ENCODE results near the gene PLCG2.
"Not testable (repeated sequence)": the region's sequence is repeated elsewhere in the genome, so short reads cannot be mapped to it uniquely, and the experiment has no call there.

Gene PLCG2

GRCh38 chr16:81778861-81779535 is at the start of gene PLCG2:
TSS of gene PLCG2 (plus strand) at chr16:81779291. CDS start at chr16:81785990, 6,699 bp downstream.
- no peak within 1 kb of the TSS for H3K27ac ChIP-seq
- no peak for DNase-seq (ENCODE audit: low read depth, low spot score)

- H3K27ac ChIP-seq: no peak overlapping the region
Measured at GRCh38 chr16:81729451-81729850, 49.6 kb upstream of the PLCG2 start.

GRCh38 chr16:81730090-81731051 is 48.7 kb upstream of the PLCG2 start:
- H3K27ac ChIP-seq: no peak overlapping the region
- no peak for DNase-seq (ENCODE audit: low read depth, low spot score)

More at GRCh38 chr16:81729451-81729850, 49.6 kb upstream of the PLCG2 start:
- no peak for DNase-seq (ENCODE audit: low read depth, low spot score)

GRCh38 chr16:81731649-81732048 is 47.4 kb upstream of the PLCG2 start:
- no peak for DNase-seq (ENCODE audit: low read depth, low spot score)

GRCh38 chr16:81732699-81733098 is 46.4 kb upstream of the PLCG2 start:
- no peak overlapping the region for H3K27ac ChIP-seq
- no peak for DNase-seq (ENCODE audit: low read depth, low spot score)

More at GRCh38 chr16:81731649-81732048, 47.4 kb upstream of the PLCG2 start:
- no peak overlapping the region for H3K27ac ChIP-seq

- no peak overlapping the region for H3K27ac ChIP-seq
- DNase-seq (ENCODE audit: low read depth, low spot score): no peak
Measured at GRCh38 chr16:81733295-81733694, 45.8 kb upstream of the PLCG2 start.

GRCh38 chr16:81734632-81735434 is 44.3 kb upstream of the PLCG2 start:
- no peak overlapping the region for H3K27ac ChIP-seq
- no peak for DNase-seq (ENCODE audit: low read depth, low spot score)

GRCh38 chr16:81737885-81738536 is 41.1 kb upstream of the PLCG2 start:
- peak; percentile 74 for DNase-seq (ENCODE audit: low read depth, low spot score)
- peak overlapping the region; percentile 49 for H3K27ac ChIP-seq

- no peak for DNase-seq (ENCODE audit: low read depth, low spot score)
- no peak overlapping the region for H3K27ac ChIP-seq
Measured at GRCh38 chr16:81738783-81739496, 40.2 kb upstream of the PLCG2 start.

- no peak overlapping the region for H3K27ac ChIP-seq
- DNase-seq (ENCODE audit: low read depth, low spot score): no peak
Measured at GRCh38 chr16:81739503-81739902, 39.6 kb upstream of the PLCG2 start.

- no peak for DNase-seq (ENCODE audit: low read depth, low spot score)
- no peak overlapping the region for H3K27ac ChIP-seq
Measured at GRCh38 chr16:81740169-81740568, 38.9 kb upstream of the PLCG2 start.

GRCh38 chr16:81741430-81741770 is 37.7 kb upstream of the PLCG2 start:
- H3K27ac ChIP-seq; DNase-seq (ENCODE audit: low read depth, low spot score): not testable (repeated sequence)

- no peak for DNase-seq (ENCODE audit: low read depth, low spot score)
- H3K27ac ChIP-seq: no peak overlapping the region
Measured at GRCh38 chr16:81744385-81744784, 34.7 kb upstream of the PLCG2 start.

GRCh38 chr16:81744911-81745310 is 34.2 kb upstream of the PLCG2 start:
- DNase-seq (ENCODE audit: low read depth, low spot score): no peak
- no peak overlapping the region for H3K27ac ChIP-seq

- no peak for DNase-seq (ENCODE audit: low read depth, low spot score)
- no peak overlapping the region for H3K27ac ChIP-seq
Measured at GRCh38 chr16:81745704-81746558, 33.2 kb upstream of the PLCG2 start.

GRCh38 chr16:81746566-81746965 is 32.5 kb upstream of the PLCG2 start:
- H3K27ac ChIP-seq: no peak overlapping the region
- no peak for DNase-seq (ENCODE audit: low read depth, low spot score)

- H3K27ac ChIP-seq: no peak overlapping the region
- no peak for DNase-seq (ENCODE audit: low read depth, low spot score)
Measured at GRCh38 chr16:81748476-81749198, 30.5 kb upstream of the PLCG2 start.

All from epithelial cell of prostate (primary cell).